HUES48 (cell line): ENCODE results near the gene MGMT.

Experiments
- H3K27ac ChIP-seq: one replicate; pipeline ENCODE4 v1.7.0; 2013; ENCODE audit warnings: low read depth, low read length, inconsistent platforms
- H3K27me3 ChIP-seq: 2 replicates; pipeline ENCODE4 v1.6.1; 2013; ENCODE audit warnings: mild to moderate bottlenecking, low read length; ENCODE audit not compliant: control insufficient read depth, insufficient read depth
- H3K36me3 ChIP-seq: 2 replicates; pipeline ENCODE4 v1.6.1; 2013; ENCODE audit warnings: low read length; ENCODE audit not compliant: control insufficient read depth, insufficient read depth
- H3K4me1 ChIP-seq: 2 replicates; pipeline ENCODE4 v1.6.1; 2013; ENCODE audit warnings: mild to moderate bottlenecking, low read length; ENCODE audit not compliant: control insufficient read depth, insufficient read depth
- H3K4me3 ChIP-seq: 2 replicates; pipeline ENCODE4 v1.5.1; 2013; ENCODE audit warnings: mild to moderate bottlenecking, low read depth, low read length
- H3K9ac ChIP-seq: 2 replicates; pipeline ENCODE4 v1.6.1; 2013; ENCODE audit warnings: mild to moderate bottlenecking, low read depth, low read length, moderate library complexity
- H3K9me3 ChIP-seq: 2 replicates; pipeline ENCODE4 v1.6.1; 2013; ENCODE audit warnings: low read length; ENCODE audit not compliant: control insufficient read depth, insufficient read depth

Gene MGMT

DNA sequence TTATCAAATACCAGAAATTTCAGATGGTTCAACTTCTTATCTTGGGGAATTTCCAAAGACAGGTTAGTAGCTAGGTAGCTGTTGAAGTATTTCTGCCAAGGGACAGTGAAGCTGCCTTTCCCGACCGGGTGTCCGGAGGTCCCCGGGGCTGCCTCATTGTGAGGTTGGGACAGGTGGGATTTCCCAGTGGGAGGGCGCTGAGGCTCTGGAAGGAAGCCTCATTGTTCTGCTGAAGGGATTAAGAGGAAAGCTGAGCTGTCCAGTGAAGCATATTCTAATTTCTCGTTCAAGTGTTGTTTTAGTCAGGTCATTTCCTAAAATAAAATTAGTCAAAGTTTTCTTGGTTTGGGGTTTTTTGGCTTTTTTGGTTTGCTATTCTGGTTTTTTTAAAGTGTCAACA, 244.2 kb downstream of the MGMT start:
- Histone ChIP-seq H3K9ac (no peak overlapping the region), H3K27me3 (no peaks in the 10 kb centered on the region), H3K27ac (peak overlapping the region; percentile 49), H3K4me1 (peaks cover 10% of the 10 kb centered on the region; the same call in 1 of the 2 replicates), H3K9me3 (no peaks in the 10 kb centered on the region), H3K4me3 (no peak overlapping the region), H3K36me3 (no peaks in the 10 kb centered on the region)

DNA sequence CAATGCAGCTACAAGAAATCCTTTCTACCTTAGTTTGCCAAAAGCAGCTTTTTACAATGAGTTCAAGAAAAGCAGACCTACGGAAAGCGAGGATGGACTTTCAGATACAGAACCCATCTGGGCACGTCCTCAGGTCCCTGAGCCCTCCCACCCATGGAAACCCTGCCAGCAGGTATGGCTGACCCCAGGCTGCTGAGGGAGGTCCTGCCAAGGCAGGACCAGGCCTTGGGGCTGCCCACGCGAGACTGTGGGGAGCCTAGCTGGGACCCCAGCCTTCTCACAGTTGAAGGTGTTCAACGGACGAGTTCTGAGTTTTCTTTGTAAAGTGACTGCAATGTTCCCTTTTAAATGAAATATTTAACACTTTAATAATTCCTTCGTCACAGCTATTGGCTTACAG, 245.0 kb downstream of the MGMT start:
- H3K9ac ChIP-seq = no peak overlapping the region
- no peaks in the 10 kb centered on the region for H3K36me3 ChIP-seq
- H3K27me3 ChIP-seq = no peaks in the 10 kb centered on the region

DNA sequence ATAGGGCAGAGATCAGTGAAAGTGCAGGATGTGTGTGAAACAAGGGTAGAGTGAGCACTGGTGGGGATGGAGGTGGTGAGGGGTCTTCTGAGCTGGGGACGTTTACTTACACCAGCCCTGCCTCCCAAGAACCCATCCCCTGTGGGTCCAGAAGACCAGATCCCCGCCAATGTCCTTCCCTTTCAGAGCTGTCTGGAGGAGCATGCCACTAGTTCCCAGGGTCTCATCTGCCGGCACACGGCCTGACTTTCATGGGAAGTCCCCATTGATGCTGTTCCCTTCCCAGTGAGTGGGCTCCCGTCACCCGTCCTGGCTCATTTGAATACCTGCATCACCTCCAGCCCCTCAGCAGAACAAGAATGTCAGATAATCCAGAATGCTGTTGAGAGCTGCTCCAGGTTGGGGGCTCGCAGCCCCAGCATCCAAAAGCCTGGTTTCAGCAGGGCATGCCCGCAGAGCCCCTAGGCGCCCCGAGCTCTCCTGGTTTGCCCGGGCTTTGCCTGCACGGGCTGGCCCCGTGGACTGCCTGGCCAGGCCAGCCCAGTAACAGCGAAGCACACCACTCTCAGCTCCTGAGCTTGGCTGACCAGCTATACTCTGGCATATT, 246.7 kb downstream of the MGMT start:
- peaks cover 10% of the 10 kb centered on the region; the same call in 1 of the 2 replicates for H3K4me1 ChIP-seq
- no peaks in the 10 kb centered on the region for H3K36me3 ChIP-seq
- no peaks in the 10 kb centered on the region for H3K27me3 ChIP-seq

More for the DNA sequence above, 245.0 kb downstream of the MGMT start:
- Histone ChIP-seq H3K4me1 (peaks cover 10% of the 10 kb centered on the region; the same call in 1 of the 2 replicates), H3K9me3 (no peaks in the 10 kb centered on the region), H3K4me3 (no peak overlapping the region), H3K27ac (no peak overlapping the region)

DNA sequence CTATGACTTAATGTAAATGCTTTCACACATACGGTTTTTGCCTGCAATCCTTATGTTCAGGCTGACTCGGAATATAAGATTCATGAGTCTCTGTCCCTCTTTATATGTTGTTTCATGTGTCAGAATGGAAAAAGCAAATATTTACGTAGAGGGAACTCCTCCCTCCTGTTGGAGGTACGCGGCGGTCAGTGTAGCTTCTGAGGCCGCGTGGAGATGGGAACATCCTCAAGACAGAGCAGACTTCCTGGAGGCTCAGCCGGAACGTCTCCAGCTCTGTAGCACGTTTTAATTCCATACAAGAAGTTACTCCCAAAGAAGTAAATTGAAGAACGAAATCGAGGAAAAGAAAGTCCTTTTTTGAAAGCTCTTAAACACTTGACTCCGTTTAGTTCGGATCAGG, 248.8 kb downstream of the MGMT start:
- Histone ChIP-seq H3K27ac (no peak overlapping the region), H3K36me3 (no peaks in the 10 kb centered on the region), H3K4me1 (peaks cover 8% of the 10 kb centered on the region; the same call in 1 of the 2 replicates), H3K9me3 (no peaks in the 10 kb centered on the region), H3K9ac (no peak overlapping the region), H3K4me3 (no peak overlapping the region), H3K27me3 (no peaks in the 10 kb centered on the region)

More for the DNA sequence above, 246.7 kb downstream of the MGMT start:
- no peak overlapping the region for H3K4me3 ChIP-seq
- no peaks in the 10 kb centered on the region for H3K9me3 ChIP-seq
- no peak overlapping the region for H3K9ac ChIP-seq
- H3K27ac ChIP-seq = no peak overlapping the region

DNA sequence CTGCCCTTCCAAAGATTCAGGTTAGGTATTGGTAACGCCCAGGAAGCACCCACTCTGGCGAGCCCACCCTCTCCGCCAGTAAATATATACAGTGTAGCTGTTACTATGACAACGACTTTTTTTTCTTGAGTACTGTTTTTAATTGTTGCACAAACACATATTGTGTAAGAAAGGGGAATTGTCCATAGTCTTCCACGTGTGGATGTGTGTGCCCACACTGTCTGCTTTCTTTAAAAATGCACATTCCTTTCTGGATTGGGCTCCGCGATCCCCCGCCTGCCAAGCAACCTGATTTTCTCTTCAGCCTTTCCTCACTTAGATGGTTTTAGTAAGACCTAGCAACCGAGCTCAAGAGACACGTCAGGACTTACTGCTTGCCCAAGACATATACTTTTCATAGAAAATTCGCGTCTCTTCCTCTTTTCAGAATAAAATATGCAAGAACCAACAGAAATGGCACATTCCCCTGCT, 249.2 kb downstream of the MGMT start:
- no peaks in the 10 kb centered on the region for H3K9me3 ChIP-seq
- no peak overlapping the region for H3K4me3 ChIP-seq
- no peaks in the 10 kb centered on the region for H3K27me3 ChIP-seq
- no peaks in the 10 kb centered on the region for H3K36me3 ChIP-seq
- no peak overlapping the region for H3K9ac ChIP-seq
- H3K4me1 ChIP-seq = peaks cover 3% of the 10 kb centered on the region; the same call in 1 of the 2 replicates
- no peak overlapping the region for H3K27ac ChIP-seq

DNA sequence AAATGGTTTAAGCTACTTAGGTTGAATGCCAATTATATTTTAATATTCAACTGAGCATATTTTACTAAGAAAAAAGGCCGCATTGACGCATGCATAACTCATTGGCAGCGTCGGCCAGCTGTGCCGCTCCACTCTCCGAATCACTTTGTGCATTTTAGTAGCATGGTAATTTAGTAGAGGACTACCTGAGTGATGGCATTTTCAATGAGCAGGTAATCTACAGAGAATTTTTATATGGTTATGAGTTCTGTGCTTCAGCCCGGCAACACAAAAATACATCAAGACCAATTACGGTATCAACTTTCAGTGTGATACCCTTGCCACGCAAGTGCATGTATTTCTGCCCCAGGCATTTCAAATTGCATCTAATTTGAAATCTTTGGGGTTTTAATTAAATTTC, 249.8 kb downstream of the MGMT start:
- no peak overlapping the region for H3K27ac ChIP-seq
- H3K27me3 ChIP-seq = no peaks in the 10 kb centered on the region
- H3K4me1 ChIP-seq = no peaks in the 10 kb centered on the region
- no peaks in the 10 kb centered on the region for H3K9me3 ChIP-seq
- no peaks in the 10 kb centered on the region for H3K36me3 ChIP-seq
- no peak overlapping the region for H3K9ac ChIP-seq
- H3K4me3 ChIP-seq = no peak overlapping the region

DNA sequence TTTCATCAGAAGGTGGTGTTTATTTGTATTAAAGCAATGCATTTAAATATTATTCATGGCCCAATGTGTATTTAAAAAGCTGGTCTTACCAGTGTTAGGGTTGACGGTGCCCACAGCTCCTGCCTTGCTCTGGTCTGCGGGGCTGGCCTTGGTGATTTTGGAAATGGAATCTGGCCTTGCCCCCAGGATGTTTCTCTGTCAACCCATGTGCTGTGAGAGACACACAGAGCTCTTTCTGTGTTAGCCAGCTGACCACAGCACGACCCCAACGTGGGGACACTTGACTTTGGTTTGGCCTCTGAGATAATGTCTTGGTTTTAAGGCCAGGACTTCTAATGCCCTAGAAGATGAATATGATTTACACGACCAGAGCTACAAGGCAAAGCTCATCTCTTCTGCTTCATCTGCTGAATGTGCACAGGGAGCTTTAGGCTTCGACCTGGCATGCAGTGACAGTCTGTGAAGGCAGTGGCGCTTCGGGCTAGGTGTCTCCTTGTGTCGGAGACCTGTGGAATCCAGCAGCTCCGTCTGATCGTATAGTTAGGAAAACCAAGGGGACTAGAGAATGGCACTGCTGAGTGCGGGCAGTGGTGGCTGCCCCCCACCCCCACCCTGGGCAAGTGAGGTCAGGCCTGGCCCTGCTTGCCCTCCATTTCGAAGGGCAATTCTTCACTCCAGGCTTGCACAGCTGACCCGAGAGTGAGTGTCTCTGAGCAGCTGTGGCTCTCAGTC, 250.9 kb downstream of the MGMT start:
- no peaks in the 10 kb centered on the region for H3K27me3 ChIP-seq
- no peak overlapping the region for H3K4me3 ChIP-seq

DNA sequence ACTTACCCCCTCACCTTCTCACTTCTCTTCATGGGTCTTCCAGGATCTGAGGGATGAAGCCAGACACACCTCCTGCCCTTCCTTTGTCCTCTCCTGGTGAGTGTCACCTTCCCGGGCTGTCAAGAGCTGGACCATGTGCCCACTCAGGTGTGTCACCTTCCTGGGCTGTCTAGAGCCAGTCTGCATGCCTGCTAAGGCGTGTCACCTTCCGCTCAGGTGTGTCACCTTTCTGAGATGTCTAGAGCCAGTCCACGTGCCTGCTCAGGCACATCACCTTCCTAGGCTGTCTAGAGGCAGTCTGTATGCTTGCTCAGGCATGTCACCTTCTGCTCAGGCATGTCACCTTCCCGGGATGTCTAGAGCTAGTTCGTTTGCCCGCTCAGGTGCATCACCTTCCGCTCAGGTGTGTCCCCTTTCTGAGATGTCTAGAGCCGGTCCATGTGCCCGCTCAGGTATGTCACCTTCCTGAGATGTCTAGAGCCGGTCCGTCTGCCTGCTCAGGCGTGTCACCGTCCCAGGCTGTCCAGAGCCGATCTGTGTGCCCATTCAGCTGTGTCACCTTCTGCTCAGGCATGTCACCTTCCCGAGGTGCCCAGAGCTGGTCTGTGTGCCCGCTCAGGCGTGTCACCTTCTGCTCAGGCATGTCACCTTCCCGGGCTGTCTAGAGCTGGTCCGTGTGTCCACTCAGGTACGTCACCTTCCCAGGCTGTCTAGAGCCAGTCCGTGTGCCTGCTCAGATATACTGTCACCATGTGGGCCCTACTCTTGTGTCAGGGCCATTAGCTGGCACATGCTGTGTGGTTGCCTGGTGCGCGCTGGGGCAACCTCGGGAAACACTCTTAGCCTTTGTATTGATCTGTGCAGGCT, 251.7 kb downstream of the MGMT start:
- no peak overlapping the region for H3K4me3 ChIP-seq
- H3K9ac ChIP-seq = no peak overlapping the region
- no peak overlapping the region for H3K27ac ChIP-seq
- H3K4me1 ChIP-seq = no peaks in the 10 kb centered on the region
- H3K36me3 ChIP-seq = no peaks in the 10 kb centered on the region
- no peaks in the 10 kb centered on the region for H3K27me3 ChIP-seq
- H3K9me3 ChIP-seq = no peaks in the 10 kb centered on the region

More for the DNA sequence above, 250.9 kb downstream of the MGMT start:
- H3K27ac ChIP-seq = no peak overlapping the region
- no peaks in the 10 kb centered on the region for H3K9me3 ChIP-seq
- H3K4me1 ChIP-seq = no peaks in the 10 kb centered on the region
- H3K9ac ChIP-seq = no peak overlapping the region
- H3K36me3 ChIP-seq = no peaks in the 10 kb centered on the region

DNA sequence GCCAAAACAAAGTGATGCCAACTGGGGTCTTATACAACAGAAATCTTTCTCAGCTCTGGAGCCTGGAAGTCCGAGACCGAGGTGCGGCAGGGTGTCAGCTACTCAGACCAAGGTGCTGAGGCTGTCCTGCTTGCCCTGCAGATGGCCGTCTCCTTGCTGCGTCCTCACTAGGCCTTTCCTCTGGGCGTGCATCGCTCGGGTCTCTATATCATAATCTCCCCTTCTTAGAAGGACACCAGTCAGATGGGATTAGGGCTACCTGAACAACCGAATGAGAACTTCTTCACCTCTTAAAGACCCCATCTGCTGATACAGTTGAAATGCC, 252.3 kb downstream of the MGMT start:
- Histone ChIP-seq H3K4me3 (no peak overlapping the region), H3K27me3 (no peaks in the 10 kb centered on the region), H3K9ac (no peak overlapping the region), H3K27ac (no peak overlapping the region), H3K9me3 (no peaks in the 10 kb centered on the region), H3K4me1 (no peaks in the 10 kb centered on the region), H3K36me3 (no peaks in the 10 kb centered on the region)

DNA sequence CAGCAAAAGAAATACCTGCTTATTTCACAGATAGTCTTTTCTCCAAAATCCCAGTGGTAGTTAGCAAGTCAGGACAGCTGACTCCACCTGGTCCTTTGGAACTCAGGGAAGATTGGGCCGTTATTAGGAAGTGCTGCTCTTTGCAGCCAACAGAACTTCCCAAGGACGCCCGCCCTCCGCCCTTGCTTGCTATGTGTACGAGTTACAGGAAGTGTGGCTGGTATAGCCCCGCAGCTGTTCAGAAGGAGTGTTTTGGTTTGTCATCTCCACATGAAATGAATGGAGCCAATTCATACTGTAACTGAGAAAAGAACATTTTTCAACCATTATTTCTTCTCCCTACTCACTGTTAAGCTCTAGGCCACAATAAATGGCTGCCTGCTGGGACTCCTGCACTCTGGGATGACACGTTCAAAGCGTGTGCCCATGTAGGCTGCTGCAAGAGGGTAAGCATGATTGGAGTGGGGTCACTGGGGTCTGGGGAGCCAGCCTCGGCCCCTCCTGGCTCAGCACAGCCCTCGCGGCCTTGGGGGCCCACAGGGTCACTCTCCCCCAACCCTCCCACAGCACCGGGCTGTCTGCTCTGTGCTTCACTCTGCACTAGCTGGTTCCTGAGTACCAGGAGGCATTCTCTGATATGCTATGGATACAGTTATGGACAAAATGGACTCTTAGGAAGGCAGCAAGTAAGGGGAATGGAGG, 253.0 kb downstream of the MGMT start:
- H3K4me1 ChIP-seq = no peaks in the 10 kb centered on the region
- no peaks in the 10 kb centered on the region for H3K9me3 ChIP-seq
- H3K36me3 ChIP-seq = no peaks in the 10 kb centered on the region
- H3K27me3 ChIP-seq = no peaks in the 10 kb centered on the region
- H3K9ac ChIP-seq = no peak overlapping the region
- no peak overlapping the region for H3K27ac ChIP-seq
- no peak overlapping the region for H3K4me3 ChIP-seq
